ENCODE data around the gene CARS1. TPM values are rescaled to one million over a fixed set of nuclear protein-coding genes. Genes with fewer than 3 reads are reported as not detected.

CARS1 gene
- total and polyA plus RNA-seq, 2 of the 4 experiments (the other 2 are of a cell fraction): 72.7 to 78.3 TPM

- no peak overlapping the region for H3K4me3 ChIP-seq (ENCODE audit: insufficient read depth, low read depth, low read length)
- H3K36me3 ChIP-seq (ENCODE audit: control insufficient read depth, insufficient read depth, low read length): peaks cover 33% of the 10 kb centered on the region
- H3K18ac ChIP-seq (ENCODE audit: low read depth, low read length): no peak overlapping the region
- no peak overlapping the region for H2BK20ac ChIP-seq (ENCODE audit: low read depth, low read length)
- H3K4ac ChIP-seq (ENCODE audit: low read depth, low read length): no peak overlapping the region
- no peak overlapping the region for H2BK120ac ChIP-seq (ENCODE audit: low read depth, low read length)
- in situ Hi-C loops (cut with MboI; ENCODE audit: low sequenced_read_pairs): no loop called here
- BruUV-seq (replicated peaks): no TSS peak
- no peaks in the 10 kb centered on the region for H3K9me3 ChIP-seq (ENCODE audit: control insufficient read depth, insufficient read depth, low read length)
- no peak overlapping the region for H3K27ac ChIP-seq (ENCODE audit: insufficient read depth, low read length)
- no peak overlapping the region for H3K14ac ChIP-seq (replicated peaks; ENCODE audit: low read depth, low read length)
- no peak overlapping the region for H2AK5ac ChIP-seq (ENCODE audit: low read depth, low read length)
- TF ChIP-seq MXI1 (IDR thresholded peaks at IDR 0.05; ENCODE audit: borderline replicate concordance, low read depth, low read length) (no peak), CTCF (conservative IDR thresholded peaks at IDR 0.05; ENCODE audit: low read depth, low read length) (peak; percentile 20)
- H2BK5ac ChIP-seq (ENCODE audit: low read depth, low read length, poor library complexity, severe bottlenecking): no peak overlapping the region
- H3K23ac ChIP-seq (ENCODE audit: low read depth, low read length): no peak overlapping the region
- peaks cover 22% of the 10 kb centered on the region for H3K4me1 ChIP-seq (ENCODE audit: control insufficient read depth, insufficient read depth, low read length)
- intact Hi-C loops (cut with micrococcal nuclease): no loop called here
- no peak overlapping the region for H3K56ac ChIP-seq (ENCODE audit: extremely low read depth, insufficient read depth, low read length)
- peaks cover 98% of the 10 kb centered on the region for H4K20me1 ChIP-seq (ENCODE audit: insufficient read depth, low read length)
- ChIA-PET CTCF (no interaction called here), POLR2A (ENCODE audit: unreplicated experiment) (no interaction called here)
- DNase-seq: no peak
- 90% methylated on average over 2 of the region's 12 CpGs; no CpG with 5 or more reads in 1 of the 2 experiments for WGBS, 2 experiments (ENCODE audit: extremely low coverage in 2 of 2, insufficient read length in 1 of 2)
- no peak overlapping the region for H2BK15ac ChIP-seq (ENCODE audit: low read depth, low read length)
- no peak overlapping the region for H4K91ac ChIP-seq (ENCODE audit: insufficient read depth, low read depth, low read length)
- peaks cover 49% of the 10 kb centered on the region for H3K9me1 ChIP-seq (ENCODE audit: insufficient read depth, low read length)
- no peak overlapping the region for H3K9ac ChIP-seq (ENCODE audit: low read depth, low read length)
- peaks cover 28 to 94% of the 10 kb centered on the region in 2 experiments for H3K79me1 ChIP-seq (ENCODE audit: low read depth in 1 of 2, low read length in 2 of 2)
- no peak overlapping the region for H4K5ac ChIP-seq (ENCODE audit: low read depth, low read length)
- no peak overlapping the region for H3K4me2 ChIP-seq (ENCODE audit: low read depth, low read length)
- no peak overlapping the region for H4K8ac ChIP-seq (ENCODE audit: low read depth in 2 of 2, low read length in 2 of 2)
- dilution Hi-C loops (cut with HindIII; ENCODE audit: low sequenced_read_pairs, unreplicated experiment): no loop called here
- no peak for ATAC-seq (ENCODE audit: low read depth)
- no peak overlapping the region for H2AFZ ChIP-seq (replicated peaks; ENCODE audit: low read length, poor library complexity)
- H2AK9ac ChIP-seq (replicated peaks; ENCODE audit: low read depth, low read length, poor library complexity): peak overlapping the region; percentile 11
- no peaks in the 10 kb centered on the region for H3K27me3 ChIP-seq (ENCODE audit: control insufficient read depth, insufficient read depth, low read length)
These were observed 11.0 kb downstream of the CARS1 start for GRCh38 chr11:3046190-3046589.

Data from IMR-90 (cell line).